Neural progenitor cell (in vitro differentiated cells): ENCODE data around the gene MEF2B. TPM values are rescaled to one million over a fixed set of nuclear protein-coding genes. Genes with fewer than 3 reads are reported as not detected.
"Not testable (repeated sequence)": the region's sequence is repeated elsewhere in the genome, so short reads cannot be mapped to it uniquely, and the experiment has no call there.

Source experiments
- DNase-seq: peaks from one replicate; pipeline ENCODE4 v3.0.0-alpha.2; 2016; ENCODE audit warnings: low spot score
- H2AFZ ChIP-seq: fragments of 200-600 bp; sonication (generic); replicated peaks from 2 replicates; pipeline ENCODE4 v1.6.1; 2016; ENCODE audit warnings: antibody characterized with exemption
- H3F3A ChIP-seq: fragments of 200-600 bp; sonication (generic); 2 replicates; pipeline ENCODE4 v1.6.1; 2016; ENCODE audit warnings: antibody characterized with exemption, low read depth
- H3K27ac ChIP-seq: fragments of 200-600 bp; sonication (generic); 2 replicates; pipeline ENCODE4 v1.5.1; 2016; ENCODE audit warnings: mild to moderate bottlenecking
- H3K27me3 ChIP-seq: fragments of 200-600 bp; sonication (generic); 2 replicates; pipeline ENCODE4 v1.6.1; 2016; ENCODE audit warnings: mild to moderate bottlenecking, moderate library complexity
- H3K36me3 ChIP-seq: fragments of 200-600 bp; sonication (generic); 2 replicates; pipeline ENCODE4 v1.5.1; 2016
- H3K4me1 ChIP-seq: fragments of 200-600 bp; sonication (generic); 2 replicates; pipeline ENCODE4 v1.6.1; 2016; ENCODE audit warnings: mixed run types
- H3K4me2 ChIP-seq: fragments of 200-600 bp; sonication (generic); 2 replicates; pipeline ENCODE4 v1.6.1; 2016
- H3K4me3 ChIP-seq: fragments of 200-600 bp; sonication (generic); 2 replicates; pipeline ENCODE4 v1.5.1; 2016
- H3K79me2 ChIP-seq: fragments of 200-600 bp; sonication (generic); 2 replicates; pipeline ENCODE4 v1.6.1; 2016; ENCODE audit warnings: low read depth
- H3K9ac ChIP-seq: fragments of 200-600 bp; sonication (generic); 2 replicates; pipeline ENCODE4 v1.6.1; 2016
- H3K9me3 ChIP-seq: fragments of 200-600 bp; sonication (generic); 2 replicates; pipeline ENCODE4 v1.5.1; 2016; ENCODE audit warnings: low read depth
- H4K20me1 ChIP-seq: fragments of 200-600 bp; sonication (generic); 2 replicates; pipeline ENCODE4 v1.6.1; 2016; ENCODE audit warnings: low read depth
- H3K27ac Mint-ChIP-seq: 3 replicates; pipeline ENCODE4 v1.8.0; 2021; ENCODE audit warnings: mixed read lengths
- H3K27me3 Mint-ChIP-seq: 2 replicates; pipeline ENCODE4 v1.8.0; 2022; ENCODE audit warnings: low read depth, mild to moderate bottlenecking, inconsistent platforms, moderate library complexity, mixed read lengths; ENCODE audit not compliant: insufficient read depth
- H3K36me3 Mint-ChIP-seq: 3 replicates; pipeline ENCODE4 v1.8.0; 2021; ENCODE audit warnings: mixed read lengths
- H3K4me1 Mint-ChIP-seq: 3 replicates; pipeline ENCODE4 v1.8.0; 2021; ENCODE audit warnings: mixed read lengths
- H3K4me3 Mint-ChIP-seq: 3 replicates; pipeline ENCODE4 v1.8.0; 2021; ENCODE audit warnings: mild to moderate bottlenecking, moderate library complexity, mixed read lengths
- H3K9me3 Mint-ChIP-seq: 3 replicates; pipeline ENCODE4 v1.8.0; 2020; ENCODE audit warnings: mixed read lengths
- EZH2 ChIP-seq: fragments of 200-600 bp; sonication (generic); IDR thresholded peaks from 2 replicates; pipeline ENCODE4 v1.6.1; 2017; ENCODE audit warnings: antibody characterized with exemption, mild to moderate bottlenecking, moderate library complexity
- EZH2phosphoT487 ChIP-seq: fragments of 200-600 bp; sonication (generic); IDR thresholded peaks from 2 replicates; pipeline ENCODE4 v1.6.1; 2017; ENCODE audit warnings: antibody characterized with exemption
- total RNA-seq: library from RNA; depleted of rRNA; stranded (reverse); fragments of >200 nt; gene quantifications from 2 replicates; pipeline ENCODE4 v1.2.3, GENCODE V29; 2015; ENCODE audit warnings: low replicate concordance
- TF ChIP-seq, protein P1 (sequence below): fragments of 200-600 bp; sonication (generic); IDR thresholded peaks from 2 replicates; pipeline ENCODE4 v1.5.1; 2017; ENCODE audit warnings: antibody characterized with exemption, mild to moderate bottlenecking

Gene MEF2B
- total RNA-seq, 1 donor from 2014 or later: not detected

DNA sequence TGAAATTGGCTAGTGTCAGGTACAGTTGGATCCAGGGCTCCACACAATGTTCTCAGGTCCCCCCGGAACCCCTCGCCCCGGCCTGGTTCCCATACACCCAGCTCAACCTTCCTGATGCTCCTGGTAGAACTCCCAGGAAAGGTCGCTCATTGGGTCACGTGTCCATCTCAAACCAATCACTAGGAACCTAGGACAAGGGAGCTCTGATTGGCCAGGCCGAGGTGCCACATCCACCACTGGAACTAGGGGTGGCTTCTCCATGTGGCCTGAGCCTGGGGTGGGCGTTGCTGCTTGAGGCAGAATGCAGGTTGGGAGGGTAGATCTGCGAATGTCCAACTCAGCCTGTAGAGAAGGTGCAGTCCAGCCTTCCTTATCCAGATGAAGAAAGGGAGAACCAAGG lies 6.9 kb upstream of the MEF2B start:
- H3K4me2 ChIP-seq: no peak overlapping the region
- H3K9me3 ChIP-seq: no peaks in the 10 kb centered on the region
- no peak overlapping the region for H2AFZ ChIP-seq
- H4K20me1 ChIP-seq: peaks cover 9% of the 10 kb centered on the region
- H3K36me3 ChIP-seq: no peaks in the 10 kb centered on the region
- H3K9ac ChIP-seq: no peak overlapping the region
- H3K27me3 Mint-ChIP-seq: peaks cover 5% of the 10 kb centered on the region
- H3K4me1 ChIP-seq: no peaks in the 10 kb centered on the region
- peaks cover 1% of the 10 kb centered on the region for H3K27me3 ChIP-seq
- no peak overlapping the region for H3K4me3 ChIP-seq
- no peaks in the 10 kb centered on the region for H3F3A ChIP-seq
- H3K79me2 ChIP-seq: no peaks in the 10 kb centered on the region
- no peaks in the 10 kb centered on the region for H3K9me3 Mint-ChIP-seq
- H3K4me1 Mint-ChIP-seq: no peaks in the 10 kb centered on the region
- TF ChIP-seq EZH2phosphoT487: no peak
- no peak for TF ChIP-seq EZH2
- TF ChIP-seq, protein P1, sequence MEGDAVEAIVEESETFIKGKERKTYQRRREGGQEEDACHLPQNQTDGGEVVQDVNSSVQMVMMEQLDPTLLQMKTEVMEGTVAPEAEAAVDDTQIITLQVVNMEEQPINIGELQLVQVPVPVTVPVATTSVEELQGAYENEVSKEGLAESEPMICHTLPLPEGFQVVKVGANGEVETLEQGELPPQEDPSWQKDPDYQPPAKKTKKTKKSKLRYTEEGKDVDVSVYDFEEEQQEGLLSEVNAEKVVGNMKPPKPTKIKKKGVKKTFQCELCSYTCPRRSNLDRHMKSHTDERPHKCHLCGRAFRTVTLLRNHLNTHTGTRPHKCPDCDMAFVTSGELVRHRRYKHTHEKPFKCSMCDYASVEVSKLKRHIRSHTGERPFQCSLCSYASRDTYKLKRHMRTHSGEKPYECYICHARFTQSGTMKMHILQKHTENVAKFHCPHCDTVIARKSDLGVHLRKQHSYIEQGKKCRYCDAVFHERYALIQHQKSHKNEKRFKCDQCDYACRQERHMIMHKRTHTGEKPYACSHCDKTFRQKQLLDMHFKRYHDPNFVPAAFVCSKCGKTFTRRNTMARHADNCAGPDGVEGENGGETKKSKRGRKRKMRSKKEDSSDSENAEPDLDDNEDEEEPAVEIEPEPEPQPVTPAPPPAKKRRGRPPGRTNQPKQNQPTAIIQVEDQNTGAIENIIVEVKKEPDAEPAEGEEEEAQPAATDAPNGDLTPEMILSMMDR: no peak
- no peak overlapping the region for H3K27ac ChIP-seq
- H3K36me3 Mint-ChIP-seq: no peaks in the 10 kb centered on the region
- no peak overlapping the region for H3K4me3 Mint-ChIP-seq
- no peak overlapping the region for H3K27ac Mint-ChIP-seq
- DNase-seq: no peak

DNA sequence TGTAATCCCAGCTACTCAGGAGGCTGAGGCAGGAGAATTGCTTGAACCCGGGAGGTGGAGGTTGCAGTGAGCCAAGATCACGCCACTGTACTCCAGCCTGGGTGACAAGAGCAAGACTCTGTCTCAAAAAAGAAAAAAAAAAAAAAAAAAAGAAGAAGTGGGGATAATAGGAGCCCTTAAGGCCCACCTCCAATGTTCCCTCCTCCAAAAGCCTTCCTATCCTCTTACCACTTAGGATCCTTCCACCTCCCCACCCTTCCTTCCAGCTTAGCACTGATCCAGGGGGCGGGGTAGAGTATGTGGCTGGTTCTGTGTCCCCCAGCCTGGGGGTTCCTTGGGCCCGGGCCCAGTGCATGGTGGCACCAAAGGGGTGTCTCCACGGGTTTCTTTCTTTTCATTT lies 3.2 kb upstream of the MEF2B start:
- H3K4me1 ChIP-seq, H3K27ac ChIP-seq, H3K36me3 Mint-ChIP-seq, H3K4me2 ChIP-seq, H3K27ac Mint-ChIP-seq, H3K9ac ChIP-seq, H3K4me3 Mint-ChIP-seq, H3K36me3 ChIP-seq, DNase-seq, H3K9me3 Mint-ChIP-seq, H3K4me3 ChIP-seq, H3K9me3 ChIP-seq, H3K79me2 ChIP-seq, H2AFZ ChIP-seq: not testable (repeated sequence)
- Histone ChIP-seq H4K20me1 (peaks cover 33% of the 10 kb centered on the region), H3F3A (peaks cover 15% of the 10 kb centered on the region), H3K27me3 (peaks cover 38% of the 10 kb centered on the region)
- Mint-ChIP-seq H3K27me3 (peaks cover 15% of the 10 kb centered on the region), H3K4me1 (peaks cover 12% of the 10 kb centered on the region)

DNA sequence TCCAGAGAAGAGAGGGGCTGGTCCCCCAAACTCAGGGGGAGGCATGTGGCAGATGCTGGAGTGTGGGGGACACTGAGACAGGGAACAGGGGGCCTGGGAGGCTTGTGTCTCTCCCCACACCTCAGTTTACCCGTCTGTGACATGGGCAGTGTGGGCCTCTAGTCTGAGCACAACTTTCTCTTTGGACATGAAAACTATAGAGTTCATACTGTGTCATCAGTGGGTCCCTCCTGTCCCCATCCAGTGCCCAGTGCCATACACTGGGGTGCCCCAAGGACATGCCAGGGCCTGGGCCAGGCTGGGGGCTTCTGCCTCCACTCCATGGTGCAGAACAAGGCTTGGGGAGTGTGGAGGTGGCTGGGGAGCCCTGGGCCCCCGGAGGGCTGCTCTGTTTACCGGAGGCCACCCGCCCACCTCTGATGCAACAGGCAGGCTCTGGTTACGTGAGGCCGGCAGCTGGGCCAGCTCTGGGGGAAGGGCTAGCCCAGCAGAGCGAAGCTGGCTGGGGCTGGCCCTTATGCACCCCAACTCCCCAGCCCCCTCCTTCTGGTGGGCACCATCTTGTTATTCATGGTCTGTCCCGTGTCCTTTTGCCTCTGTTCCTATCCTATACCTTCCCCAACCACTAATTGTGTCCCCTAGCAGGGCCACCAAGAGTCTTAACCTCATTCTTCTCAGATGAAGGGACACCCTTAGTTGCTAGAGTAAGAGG lies 1.9 kb upstream of the MEF2B start:
- Histone ChIP-seq H2AFZ (no peak overlapping the region), H3K9me3 (no peaks in the 10 kb centered on the region), H3F3A (peaks cover 15% of the 10 kb centered on the region), H3K79me2 (no peaks in the 10 kb centered on the region), H3K4me3 (no peak overlapping the region), H3K4me2 (no peak overlapping the region), H4K20me1 (peaks cover 33% of the 10 kb centered on the region), H3K27me3 (peaks cover 39% of the 10 kb centered on the region), H3K9ac (no peak overlapping the region), H3K36me3 (no peaks in the 10 kb centered on the region), H3K4me1 (no peaks in the 10 kb centered on the region), H3K27ac (no peak overlapping the region)
- H3K4me1 Mint-ChIP-seq: peaks cover 12% of the 10 kb centered on the region
- TF ChIP-seq EZH2phosphoT487 (no peak), EZH2 (no peak)
- TF ChIP-seq, protein P1: no peak
- no peak overlapping the region for H3K4me3 Mint-ChIP-seq
- H3K27ac Mint-ChIP-seq: no peak overlapping the region
- H3K27me3 Mint-ChIP-seq: peaks cover 16% of the 10 kb centered on the region
- H3K36me3 Mint-ChIP-seq: no peaks in the 10 kb centered on the region
- no peak for DNase-seq
- no peaks in the 10 kb centered on the region for H3K9me3 Mint-ChIP-seq

DNA sequence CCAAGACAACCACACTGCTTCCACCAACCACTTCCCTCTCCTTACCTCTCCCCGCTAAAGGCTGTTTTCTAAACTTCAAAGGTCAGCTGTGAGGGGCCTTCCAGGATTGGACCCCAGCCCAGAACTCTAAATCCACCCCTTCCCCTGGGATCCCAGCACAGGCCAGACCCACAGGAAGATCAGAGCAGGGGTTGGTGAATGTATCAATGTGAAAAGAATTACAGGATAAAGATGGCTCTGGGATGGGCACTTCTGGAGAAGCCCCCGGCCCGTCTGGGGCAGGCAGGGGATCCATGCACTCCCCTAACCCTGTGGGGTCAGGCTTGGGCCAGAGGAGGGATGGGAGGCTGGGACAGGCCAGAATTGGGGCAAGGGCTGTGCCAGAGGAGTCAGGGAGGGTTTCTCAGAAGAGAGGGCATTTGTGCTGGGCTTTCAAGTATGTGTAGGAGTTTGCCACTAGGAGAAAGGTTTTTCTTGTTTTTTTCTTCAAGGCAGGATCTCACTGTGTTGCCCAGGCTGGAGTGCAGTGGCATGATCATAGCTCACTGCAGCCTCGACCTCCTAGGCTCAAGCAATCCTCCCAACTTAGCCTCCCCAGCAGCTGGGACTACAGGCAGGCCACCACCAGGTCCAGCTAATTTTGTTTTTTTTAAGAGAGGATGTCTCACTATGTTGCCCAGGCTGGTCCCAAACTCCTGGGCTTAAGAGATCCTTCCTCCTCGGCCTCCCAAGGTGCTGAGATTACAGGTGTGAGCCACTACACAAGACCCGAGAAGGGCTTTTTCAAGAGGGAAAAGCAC lies 1.0 kb upstream of the MEF2B start:
- no peak overlapping the region for H3K4me2 ChIP-seq
- H3K9ac ChIP-seq: no peak overlapping the region
- TF ChIP-seq, protein P1: no peak
- H3K4me3 ChIP-seq: no peak overlapping the region
- peaks cover 39% of the 10 kb centered on the region for H3K27me3 ChIP-seq
- Mint-ChIP-seq H3K36me3 (no peaks in the 10 kb centered on the region), H3K4me3 (peak overlapping the region; percentile 62), H3K27me3 (peaks cover 16% of the 10 kb centered on the region), H3K9me3 (no peaks in the 10 kb centered on the region), H3K27ac (no peak overlapping the region), H3K4me1 (peaks cover 12% of the 10 kb centered on the region)
- H3K27ac ChIP-seq: no peak overlapping the region
- no peaks in the 10 kb centered on the region for H3K79me2 ChIP-seq
- H4K20me1 ChIP-seq: peaks cover 33% of the 10 kb centered on the region
- H3K9me3 ChIP-seq: no peaks in the 10 kb centered on the region
- no peak for DNase-seq
- H3K4me1 ChIP-seq: no peaks in the 10 kb centered on the region
- peaks cover 15% of the 10 kb centered on the region for H3F3A ChIP-seq
- H2AFZ ChIP-seq: no peak overlapping the region
- no peaks in the 10 kb centered on the region for H3K36me3 ChIP-seq
